GM12892 (cell line): ENCODE results near the gene TTLL6.

Experiments used
- POLR2A ChIP-seq: IDR thresholded peaks from 2 replicates; pipeline ENCODE4 v1.6.1; 2011; ENCODE audit warnings: low read depth, low read length, control low read depth
- TAF1 ChIP-seq: IDR thresholded peaks from 2 replicates; pipeline ENCODE4 v1.6.1; 2011; ENCODE audit warnings: low read depth, mild to moderate bottlenecking, control low read depth, low read length, borderline replicate concordance

DNA sequence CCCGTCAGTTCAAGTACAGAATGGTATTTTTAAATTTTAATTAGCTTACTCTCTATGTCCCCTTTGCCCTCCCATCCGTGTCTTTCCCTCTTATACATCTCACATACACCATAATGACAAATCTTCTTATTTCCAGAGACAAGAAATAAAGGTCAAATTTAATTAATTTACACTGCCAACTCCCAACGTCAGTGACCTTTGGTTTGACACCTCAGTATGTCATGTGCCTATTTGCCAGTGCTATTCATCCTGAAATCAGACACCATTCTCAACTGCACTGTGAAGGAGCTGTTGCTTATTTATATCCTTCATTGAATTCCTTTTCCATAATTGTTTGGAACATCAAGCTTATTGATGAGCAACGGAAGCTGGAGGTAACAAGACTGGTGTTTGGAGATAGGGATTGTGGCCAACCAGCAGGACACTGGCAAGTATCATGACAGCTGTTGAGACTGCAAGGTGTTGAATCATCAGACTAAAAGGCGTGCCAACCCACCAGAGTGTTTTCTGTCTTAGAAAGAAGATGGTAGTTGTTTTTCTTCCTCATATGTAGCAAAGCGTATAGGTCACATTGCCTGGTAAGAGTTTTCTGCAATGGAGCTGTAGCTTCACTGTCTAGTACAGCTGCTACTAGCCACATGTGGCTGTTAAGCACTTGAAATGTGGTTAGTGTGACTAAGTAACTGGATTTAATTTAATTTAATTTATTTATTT lies 26.3 kb upstream of the TTLL6 start:
- no peak for TF ChIP-seq POLR2A
- no peak for TF ChIP-seq TAF1
